ENCODE data around the gene TTC34. TPM values are rescaled to one million over a fixed set of nuclear protein-coding genes. Genes with fewer than 3 reads are reported as not detected.

Gene TTC34
- total and polyA plus RNA-seq, 10 of the 15 experiments (the other 5 are each of a cell fraction or from before 2014, with no cell fraction given), result 0.03 to 0.49 (median 0.05) TPM; not detected in 2

DNA sequence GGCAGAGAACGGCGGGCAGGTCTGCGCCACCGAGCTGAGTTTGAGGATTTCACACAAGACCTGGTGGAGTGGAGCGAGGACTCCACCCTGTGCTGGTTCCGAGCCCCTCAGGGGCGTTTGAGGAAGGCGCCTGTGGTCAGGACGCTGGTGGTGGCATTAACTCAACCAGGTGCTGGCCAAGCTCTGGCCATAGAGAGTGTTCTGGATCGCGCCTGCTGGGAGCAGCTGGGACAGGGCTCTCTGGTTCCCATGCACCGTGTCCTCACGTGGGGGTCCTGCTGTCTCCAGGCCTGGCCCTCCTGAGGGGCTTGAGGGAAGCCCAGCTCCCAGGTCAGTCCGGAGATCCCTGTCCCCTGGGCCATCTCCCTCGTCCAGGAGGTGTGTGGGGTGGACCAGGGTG is 24.8 kb upstream of the TTC34 start:
- in situ Hi-C loops (cut with MboI) (no loop called here), intact Hi-C loops (cut with micrococcal nuclease; ENCODE audit: unreplicated experiment) (no loop called here)
- ChIA-PET SMC1A (ENCODE audit: uncharacterized antibody, unreplicated experiment) (no interaction called here), CTCF (no interaction called here), RAD21 (ENCODE audit: unreplicated experiment) (no interaction called here), POLR2A (no interaction called here)
- Histone ChIP-seq H3K9me3 (replicated peaks; ENCODE audit: control insufficient read depth, insufficient read depth, low read length) (no peaks in the 10 kb centered on the region; the same call in 1 of the 3 replicates), H3K27me3 (replicated peaks in 1 of 2; ENCODE audit: control insufficient read depth in 2 of 2, insufficient read depth in 2 of 2, low read length in 1 of 2) (no peaks in the 10 kb centered on the region), H3K4me3 (no peak overlapping the region), H3K9ac (ENCODE audit: control insufficient read depth, insufficient read depth, low read length) (no peak overlapping the region), H3K36me3 (ENCODE audit: control insufficient read depth in 2 of 2, insufficient read depth in 2 of 2, low read length in 1 of 2) (no peaks in the 10 kb centered on the region), H3K27ac (ENCODE audit: control insufficient read depth, insufficient read depth) (no peak overlapping the region), H4K20me1 (ENCODE audit: control insufficient read depth, insufficient read depth) (no peaks in the 10 kb centered on the region; the same call in 1 of the 2 replicates), H2AFZ (ENCODE audit: control insufficient read depth, low read depth, low read length) (no peak overlapping the region), H3K79me2 (ENCODE audit: control insufficient read depth, insufficient read depth, low read length) (no peaks in the 10 kb centered on the region), H3K4me1 (ENCODE audit: control insufficient read depth, insufficient read depth, low read length) (no peaks in the 10 kb centered on the region), H3K4me2 (ENCODE audit: control insufficient read depth, insufficient read depth) (no peak overlapping the region)
- TF ChIP-seq ZNF24 (IDR thresholded peaks at IDR 0.05) (no peak), HDGF (IDR thresholded peaks at IDR 0.05) (no peak), SUZ12 (IDR thresholded peaks at IDR 0.05; ENCODE audit: unreplicated experiment) (no peak), POLR2AphosphoS2 (IDR thresholded peaks at IDR 0.05; ENCODE audit: low read depth, low read length) (no peak), NFYA (IDR thresholded peaks at IDR 0.05; ENCODE audit: borderline replicate concordance, low read depth, low read length) (no peak), POLR2AphosphoS5 (IDR thresholded peaks at IDR 0.05; ENCODE audit: low read length) (no peak), RAD51 (IDR thresholded peaks at IDR 0.05) (no peak), ESRRA (IDR thresholded peaks at IDR 0.05; ENCODE audit: low read length) (no peak), JUNB (IDR thresholded peaks at IDR 0.05) (no peak)
- TF ChIP-seq, protein P1, sequence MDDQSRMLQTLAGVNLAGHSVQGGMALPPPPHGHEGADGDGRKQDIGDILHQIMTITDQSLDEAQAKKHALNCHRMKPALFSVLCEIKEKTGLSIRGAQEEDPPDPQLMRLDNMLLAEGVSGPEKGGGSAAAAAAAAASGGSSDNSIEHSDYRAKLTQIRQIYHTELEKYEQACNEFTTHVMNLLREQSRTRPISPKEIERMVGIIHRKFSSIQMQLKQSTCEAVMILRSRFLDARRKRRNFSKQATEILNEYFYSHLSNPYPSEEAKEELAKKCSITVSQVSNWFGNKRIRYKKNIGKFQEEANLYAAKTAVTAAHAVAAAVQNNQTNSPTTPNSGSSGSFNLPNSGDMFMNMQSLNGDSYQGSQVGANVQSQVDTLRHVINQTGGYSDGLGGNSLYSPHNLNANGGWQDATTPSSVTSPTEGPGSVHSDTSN (IDR thresholded peaks at IDR 0.05; ENCODE audit: insufficient replicate concordance, low read depth, low read length), result no peak
- TF ChIP-seq, protein P2, sequence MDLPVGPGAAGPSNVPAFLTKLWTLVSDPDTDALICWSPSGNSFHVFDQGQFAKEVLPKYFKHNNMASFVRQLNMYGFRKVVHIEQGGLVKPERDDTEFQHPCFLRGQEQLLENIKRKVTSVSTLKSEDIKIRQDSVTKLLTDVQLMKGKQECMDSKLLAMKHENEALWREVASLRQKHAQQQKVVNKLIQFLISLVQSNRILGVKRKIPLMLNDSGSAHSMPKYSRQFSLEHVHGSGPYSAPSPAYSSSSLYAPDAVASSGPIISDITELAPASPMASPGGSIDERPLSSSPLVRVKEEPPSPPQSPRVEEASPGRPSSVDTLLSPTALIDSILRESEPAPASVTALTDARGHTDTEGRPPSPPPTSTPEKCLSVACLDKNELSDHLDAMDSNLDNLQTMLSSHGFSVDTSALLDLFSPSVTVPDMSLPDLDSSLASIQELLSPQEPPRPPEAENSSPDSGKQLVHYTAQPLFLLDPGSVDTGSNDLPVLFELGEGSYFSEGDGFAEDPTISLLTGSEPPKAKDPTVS (IDR thresholded peaks at IDR 0.05; ENCODE audit: low read depth, low read length), result no peak
- TF ChIP-seq, protein P3, sequence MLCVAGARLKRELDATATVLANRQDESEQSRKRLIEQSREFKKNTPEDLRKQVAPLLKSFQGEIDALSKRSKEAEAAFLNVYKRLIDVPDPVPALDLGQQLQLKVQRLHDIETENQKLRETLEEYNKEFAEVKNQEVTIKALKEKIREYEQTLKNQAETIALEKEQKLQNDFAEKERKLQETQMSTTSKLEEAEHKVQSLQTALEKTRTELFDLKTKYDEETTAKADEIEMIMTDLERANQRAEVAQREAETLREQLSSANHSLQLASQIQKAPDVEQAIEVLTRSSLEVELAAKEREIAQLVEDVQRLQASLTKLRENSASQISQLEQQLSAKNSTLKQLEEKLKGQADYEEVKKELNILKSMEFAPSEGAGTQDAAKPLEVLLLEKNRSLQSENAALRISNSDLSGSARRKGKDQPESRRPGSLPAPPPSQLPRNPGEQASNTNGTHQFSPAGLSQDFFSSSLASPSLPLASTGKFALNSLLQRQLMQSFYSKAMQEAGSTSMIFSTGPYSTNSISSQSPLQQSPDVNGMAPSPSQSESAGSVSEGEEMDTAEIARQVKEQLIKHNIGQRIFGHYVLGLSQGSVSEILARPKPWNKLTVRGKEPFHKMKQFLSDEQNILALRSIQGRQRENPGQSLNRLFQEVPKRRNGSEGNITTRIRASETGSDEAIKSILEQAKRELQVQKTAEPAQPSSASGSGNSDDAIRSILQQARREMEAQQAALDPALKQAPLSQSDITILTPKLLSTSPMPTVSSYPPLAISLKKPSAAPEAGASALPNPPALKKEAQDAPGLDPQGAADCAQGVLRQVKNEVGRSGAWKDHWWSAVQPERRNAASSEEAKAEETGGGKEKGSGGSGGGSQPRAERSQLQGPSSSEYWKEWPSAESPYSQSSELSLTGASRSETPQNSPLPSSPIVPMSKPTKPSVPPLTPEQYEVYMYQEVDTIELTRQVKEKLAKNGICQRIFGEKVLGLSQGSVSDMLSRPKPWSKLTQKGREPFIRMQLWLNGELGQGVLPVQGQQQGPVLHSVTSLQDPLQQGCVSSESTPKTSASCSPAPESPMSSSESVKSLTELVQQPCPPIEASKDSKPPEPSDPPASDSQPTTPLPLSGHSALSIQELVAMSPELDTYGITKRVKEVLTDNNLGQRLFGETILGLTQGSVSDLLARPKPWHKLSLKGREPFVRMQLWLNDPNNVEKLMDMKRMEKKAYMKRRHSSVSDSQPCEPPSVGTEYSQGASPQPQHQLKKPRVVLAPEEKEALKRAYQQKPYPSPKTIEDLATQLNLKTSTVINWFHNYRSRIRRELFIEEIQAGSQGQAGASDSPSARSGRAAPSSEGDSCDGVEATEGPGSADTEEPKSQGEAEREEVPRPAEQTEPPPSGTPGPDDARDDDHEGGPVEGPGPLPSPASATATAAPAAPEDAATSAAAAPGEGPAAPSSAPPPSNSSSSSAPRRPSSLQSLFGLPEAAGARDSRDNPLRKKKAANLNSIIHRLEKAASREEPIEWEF (IDR thresholded peaks at IDR 0.05; ENCODE audit: insufficient replicate concordance, low read depth, low read length), result no peak
- FAIRE-seq (no peak), DNase-seq (ENCODE audit: low read depth, low spot score) (no peak), ATAC-seq (no peak)
- 31% methylated on average over 15 of the region's 15 CpGs for WGBS (ENCODE audit: insufficient coverage, insufficient replicate concordance, low lambda C conversion rate, missing lambda C conversion rate)
- BruUV-seq (replicated peaks), result no TSS peak

Measured in GM12878 (cell line).